Naive thymus-derived CD8-positive, alpha-beta T cell (primary cell): ENCODE measurements around the gene NKAIN2. TPM values are rescaled to one million over a fixed set of nuclear protein-coding genes. Genes with fewer than 3 reads are reported as not detected.

ENCODE experiments used
- ATAC-seq, 2 donors: fragments of 150-1000 bp; cut with Tn5 transposase in 1 of 2; sonication (Bioruptor Pico), chemical (Tn5 transposase) in 1 of 2; 1 replicate in 1 of 2; 2 replicates in 1 of 2; pipeline ENCODE4 v1.10.0; 2021; ENCODE audit warnings: mild to moderate bottlenecking in 2 of 2, moderate library complexity in 2 of 2
- POLR2A ChIA-PET: fragments of 350-600 bp; sonication (Branson Sonifier 250); formaldehyde crosslinking; loops from one replicate; lab custom pipeline; 2021; ENCODE audit warnings: antibody characterized with exemption; lab: Charles Lee
- DNase-seq, 10 donors: peaks; one replicate each; pipeline versions ENCODE4 v3.0.0 to v3.0.0-alpha.2; 2020 to 2022
- H3K27ac Mint-ChIP-seq, 10 donors: one replicate each; pipeline ENCODE4 v1.8.0; 2020 to 2022; ENCODE audit warnings: mild to moderate bottlenecking in 10 of 10, mixed read lengths in 10 of 10, moderate library complexity in 4 of 10, inconsistent platforms in 1 of 10
- H3K27me3 Mint-ChIP-seq, 5 donors: one replicate each; pipeline ENCODE4 v1.8.0; 2021 to 2022; ENCODE audit warnings: mixed read lengths in 5 of 5
- H3K36me3 Mint-ChIP-seq, 3 donors: one replicate each; pipeline ENCODE4 v1.8.0; 2020 to 2022; ENCODE audit warnings: mixed read lengths in 3 of 3, mild to moderate bottlenecking in 2 of 3, inconsistent platforms in 1 of 3
- H3K4me1 Mint-ChIP-seq, 4 donors: one replicate each; pipeline ENCODE4 v1.8.0; 2021 to 2022; ENCODE audit warnings: mixed read lengths in 4 of 4
- H3K4me3 Mint-ChIP-seq, 10 donors: one replicate each; pipeline ENCODE4 v1.8.0; 2020 to 2022; ENCODE audit warnings: mild to moderate bottlenecking in 10 of 10, mixed read lengths in 10 of 10, moderate library complexity in 6 of 10, inconsistent platforms in 1 of 10
- H3K9me3 Mint-ChIP-seq, 9 donors: one replicate each; pipeline ENCODE4 v1.8.0; 2020 to 2022; ENCODE audit warnings: mixed read lengths in 9 of 9, mild to moderate bottlenecking in 3 of 9, inconsistent platforms in 1 of 9, moderate library complexity in 1 of 9
- polyA plus RNA-seq, 3 donors: library from polyadenylated mRNA; unstranded; fragments of 300-500 nt; fragmentation: Illumina TruSeq; gene quantifications; one replicate each; pipeline ENCODE4 v1.2.3, GENCODE V29; 2021
- total RNA-seq, 8 experiments: library from RNA in 2 of 8; stranded (reverse) in 2 of 8; gene quantifications; one replicate each; pipeline ENCODE4 v1.2.3 and lab custom pipeline; 2021 to 2026

Gene NKAIN2
- total and polyA plus RNA-seq, 5 experiments from 2014 or later: not detected

DNA sequence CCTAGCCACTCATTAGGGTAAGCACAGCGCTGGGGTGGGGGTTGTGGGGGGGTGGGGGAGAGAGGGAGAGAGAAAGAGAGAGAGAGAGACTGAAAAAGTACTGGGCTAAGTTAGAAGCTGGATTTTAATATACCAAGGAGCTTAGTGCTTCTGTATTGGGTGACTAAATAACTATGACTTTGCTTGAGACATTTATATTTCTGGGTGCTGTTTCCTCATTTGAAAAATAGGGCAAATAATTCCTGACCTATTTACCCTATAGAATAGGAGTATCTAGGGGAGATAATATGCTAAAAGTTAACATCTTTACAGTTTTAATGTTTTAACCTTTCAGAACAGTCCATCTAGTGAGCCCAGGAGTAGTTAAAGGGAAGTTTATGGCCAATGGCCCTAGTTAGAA lies 7.7 kb downstream of the NKAIN2 start:
- no peak for DNase-seq
- peaks cover 0 to 4% (median 0%) of the 10 kb centered on the region in 9 donors for H3K9me3 Mint-ChIP-seq
- peaks cover 3 to 18% (median 9%) of the 10 kb centered on the region in 5 donors for H3K27me3 Mint-ChIP-seq
- POLR2A ChIA-PET: no interaction called here
- H3K27ac Mint-ChIP-seq: no peak overlapping the region
- H3K36me3 Mint-ChIP-seq: no peaks in the 10 kb centered on the region
- no peak for ATAC-seq
- H3K4me1 Mint-ChIP-seq: no peaks in the 10 kb centered on the region
- H3K4me3 Mint-ChIP-seq: no peak overlapping the region

- DNase-seq (no peak), ATAC-seq (no peak)
- POLR2A ChIA-PET: no interaction called here
- peaks cover 3 to 18% (median 9%) of the 10 kb centered on the region in 5 donors for H3K27me3 Mint-ChIP-seq
- H3K27ac Mint-ChIP-seq: no peak overlapping the region
- H3K4me3 Mint-ChIP-seq: no peak overlapping the region
- peaks cover 0 to 12% (median 0%) of the 10 kb centered on the region in 9 donors for H3K9me3 Mint-ChIP-seq
- H3K36me3 Mint-ChIP-seq: no peaks in the 10 kb centered on the region
- no peaks in the 10 kb centered on the region for H3K4me1 Mint-ChIP-seq
Measured at GRCh38 chr6:123812621-123813020, 9.0 kb downstream of the NKAIN2 start.

DNA sequence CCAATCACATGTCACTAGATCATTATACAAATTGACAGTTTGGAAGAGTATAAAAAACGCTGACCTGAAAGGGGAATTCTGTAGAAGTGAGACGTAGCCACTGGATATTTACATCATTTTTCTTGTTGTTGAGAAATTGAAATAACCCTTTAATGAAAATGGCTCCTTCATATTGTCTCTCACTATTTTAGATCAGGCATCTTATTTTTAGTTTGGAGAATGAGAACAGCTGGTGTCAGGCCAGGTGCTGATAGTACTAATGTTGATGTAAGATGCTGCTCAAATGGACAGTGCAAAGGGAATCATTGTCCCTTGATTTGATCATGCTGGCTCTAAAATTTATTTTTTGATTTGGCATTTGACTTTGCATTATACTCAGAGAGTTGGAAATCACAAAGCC lies 17.4 kb downstream of the NKAIN2 start:
- POLR2A ChIA-PET: no interaction called here
- no peaks in the 10 kb centered on the region for H3K4me1 Mint-ChIP-seq
- peaks cover 0 to 12% (median 2%) of the 10 kb centered on the region in 9 donors for H3K9me3 Mint-ChIP-seq
- peaks cover 0 to 12% (median 0%) of the 10 kb centered on the region in 5 donors for H3K27me3 Mint-ChIP-seq
- DNase-seq (no peak), ATAC-seq (no peak)
- H3K36me3 Mint-ChIP-seq: no peaks in the 10 kb centered on the region
- H3K4me3 Mint-ChIP-seq: no peak overlapping the region
- H3K27ac Mint-ChIP-seq: no peak overlapping the region

GRCh38 chr6:123829302-123829953 lies 25.8 kb downstream of the NKAIN2 start:
- H3K27me3 Mint-ChIP-seq: no peaks in the 10 kb centered on the region
- DNase-seq: no peak
- H3K27ac Mint-ChIP-seq: no peak overlapping the region
- H3K4me1 Mint-ChIP-seq: no peaks in the 10 kb centered on the region
- H3K4me3 Mint-ChIP-seq: no peak overlapping the region
- H3K9me3 Mint-ChIP-seq: peaks cover 0 to 5% (median 0%) of the 10 kb centered on the region in 9 donors
- no peak for ATAC-seq
- POLR2A ChIA-PET: no interaction called here
- H3K36me3 Mint-ChIP-seq: no peaks in the 10 kb centered on the region

DNA sequence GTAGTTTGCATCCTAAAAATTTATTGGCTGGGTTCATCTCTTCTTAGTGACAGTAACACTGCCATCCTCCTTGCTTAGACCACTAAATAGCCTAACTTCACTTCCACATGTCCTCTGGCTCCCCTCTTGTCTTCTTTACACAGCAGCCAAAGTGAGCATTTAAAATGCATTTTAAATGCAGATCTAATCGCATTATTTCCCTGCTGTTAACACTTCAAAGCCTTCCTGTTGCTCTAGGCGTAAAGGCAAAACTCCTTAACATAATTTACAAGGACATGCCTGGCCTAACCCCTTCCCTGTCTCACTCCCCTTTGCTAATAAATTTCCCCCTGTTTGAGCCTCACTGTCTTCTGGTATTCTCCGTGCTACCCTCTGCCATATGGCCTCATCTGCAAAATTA lies 26.5 kb downstream of the NKAIN2 start:
- DNase-seq (no peak), ATAC-seq (no peak)
- Mint-ChIP-seq H3K4me1 (no peaks in the 10 kb centered on the region), H3K27me3 (no peaks in the 10 kb centered on the region), H3K4me3 (no peak overlapping the region), H3K36me3 (no peaks in the 10 kb centered on the region), H3K27ac (no peak overlapping the region), H3K9me3 (peaks cover 0 to 10% (median 0%) of the 10 kb centered on the region in 9 donors)
- POLR2A ChIA-PET: no interaction called here

DNA sequence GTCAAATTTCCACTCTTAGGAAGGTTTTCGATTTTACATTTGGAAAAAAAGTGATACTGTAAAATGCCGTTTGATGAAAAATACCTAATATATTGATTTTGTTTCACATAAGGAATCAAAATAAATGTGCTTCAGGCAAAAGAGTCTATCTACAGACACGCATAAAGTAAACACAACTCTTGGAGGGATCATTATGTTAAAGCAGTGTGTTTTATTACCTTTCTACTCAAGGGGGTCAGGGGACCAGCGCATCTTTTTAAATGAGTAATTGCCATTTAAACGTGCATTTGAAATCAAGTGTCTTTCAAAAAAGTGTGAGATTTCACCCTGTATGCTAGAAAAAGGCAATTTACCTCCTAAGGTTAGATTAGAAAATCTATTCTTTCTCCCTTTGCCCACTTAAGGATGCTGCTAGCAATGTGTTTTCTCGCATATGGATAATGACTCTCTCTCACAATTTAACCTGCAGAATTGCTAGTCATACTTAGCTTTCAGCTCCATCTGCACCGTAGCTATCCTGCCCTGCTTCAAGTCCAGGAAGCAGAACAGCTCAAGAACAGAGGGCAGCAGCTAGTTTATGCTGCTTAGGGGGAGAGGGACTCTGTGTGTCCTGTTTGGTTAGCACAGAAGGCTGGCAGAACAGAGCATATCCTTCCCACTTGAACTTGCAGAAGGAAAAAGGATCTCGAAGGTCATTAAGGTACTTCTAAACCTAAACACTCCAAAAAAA lies 35.0 kb downstream of the NKAIN2 start:
- POLR2A ChIA-PET: no interaction called here
- no peaks in the 10 kb centered on the region for H3K4me1 Mint-ChIP-seq
- DNase-seq: no peak
- H3K4me3 Mint-ChIP-seq: no peak overlapping the region
- no peak for ATAC-seq
- peaks cover 0 to 9% (median 2%) of the 10 kb centered on the region in 5 donors for H3K27me3 Mint-ChIP-seq
- no peak overlapping the region for H3K27ac Mint-ChIP-seq
- no peaks in the 10 kb centered on the region for H3K36me3 Mint-ChIP-seq
- peaks cover 0 to 12% (median 0%) of the 10 kb centered on the region in 9 donors for H3K9me3 Mint-ChIP-seq

DNA sequence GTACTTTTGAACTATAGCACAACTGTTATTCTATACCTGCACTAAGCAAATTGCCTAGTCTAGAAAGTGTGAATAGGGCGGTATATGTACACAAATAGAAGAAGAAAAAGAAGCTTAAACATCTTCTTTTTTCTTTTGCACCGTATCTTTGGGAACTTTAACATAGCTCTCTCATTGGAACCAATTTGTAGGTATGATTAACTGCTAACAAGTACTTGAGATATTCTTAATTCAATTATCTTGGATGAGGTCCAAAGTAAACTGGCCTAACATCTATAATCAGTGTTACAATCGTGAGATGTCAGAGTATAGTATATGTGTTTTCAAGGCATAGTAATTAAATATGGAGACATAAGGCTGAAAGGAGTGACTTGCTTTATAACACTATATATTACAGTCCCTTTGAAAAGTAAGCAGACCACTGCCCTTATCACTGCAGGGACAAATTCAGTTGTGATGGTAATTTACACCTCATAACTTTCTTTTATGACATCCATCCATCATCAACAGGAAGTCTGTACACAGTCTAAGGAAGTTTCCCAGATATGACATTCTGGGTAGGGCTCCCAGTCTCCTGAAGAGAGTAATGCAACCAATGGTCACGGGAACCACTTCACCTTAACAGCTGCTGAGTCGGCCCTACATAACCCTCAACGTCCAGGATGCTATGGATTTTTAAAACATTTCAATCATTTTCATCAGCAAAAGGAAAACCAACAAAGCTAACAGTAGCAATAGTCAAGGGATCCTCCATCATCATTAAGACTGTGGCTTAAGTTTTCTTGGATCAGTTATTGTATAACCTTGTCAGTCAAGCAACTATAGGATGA lies 37.6 kb downstream of the NKAIN2 start:
- Mint-ChIP-seq H3K36me3 (no peaks in the 10 kb centered on the region), H3K4me3 (no peak overlapping the region), H3K27me3 (peaks cover 0 to 10% (median 2%) of the 10 kb centered on the region in 5 donors), H3K27ac (no peak overlapping the region), H3K9me3 (peaks cover 0 to 9% (median 0%) of the 10 kb centered on the region in 9 donors), H3K4me1 (no peaks in the 10 kb centered on the region)
- ATAC-seq (no peak), DNase-seq (no peak)
- POLR2A ChIA-PET: no interaction called here

GRCh38 chr6:123844011-123844410 lies 40.3 kb downstream of the NKAIN2 start:
- no peak overlapping the region for H3K27ac Mint-ChIP-seq
- ATAC-seq (no peak), DNase-seq (no peak)
- H3K36me3 Mint-ChIP-seq: no peaks in the 10 kb centered on the region
- peaks cover 0 to 10% (median 0%) of the 10 kb centered on the region in 5 donors for H3K27me3 Mint-ChIP-seq
- peaks cover 0 to 5% (median 0%) of the 10 kb centered on the region in 9 donors for H3K9me3 Mint-ChIP-seq
- no peak overlapping the region for H3K4me3 Mint-ChIP-seq
- POLR2A ChIA-PET: no interaction called here
- H3K4me1 Mint-ChIP-seq: no peaks in the 10 kb centered on the region

DNA sequence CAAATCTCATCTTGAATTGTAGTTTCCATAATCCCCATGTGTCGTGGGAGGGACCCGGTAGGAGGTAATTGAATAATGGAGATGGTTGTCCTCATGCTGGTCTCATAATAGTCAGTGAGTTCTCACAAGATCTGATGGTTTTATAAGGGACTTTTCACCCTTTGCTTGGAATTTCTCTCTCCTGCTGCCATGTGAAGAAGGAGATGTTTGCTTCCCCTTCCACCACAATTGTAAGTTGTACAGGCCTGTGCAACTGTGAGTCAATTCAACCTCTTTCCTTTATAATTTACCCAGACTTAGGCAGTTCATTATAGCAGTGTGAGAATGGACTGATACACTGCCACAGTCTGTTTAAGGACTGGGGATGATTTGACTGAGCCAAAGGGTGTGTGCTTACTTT lies 44.7 kb downstream of the NKAIN2 start:
- POLR2A ChIA-PET: no interaction called here
- Mint-ChIP-seq H3K36me3 (no peaks in the 10 kb centered on the region), H3K27ac (no peak overlapping the region), H3K4me3 (no peak overlapping the region), H3K27me3 (peaks cover 0 to 4% (median 0%) of the 10 kb centered on the region in 5 donors), H3K9me3 (peaks cover 0 to 14% (median 0%) of the 10 kb centered on the region in 9 donors), H3K4me1 (no peaks in the 10 kb centered on the region)
- ATAC-seq (no peak), DNase-seq (no peak)

- no peak for ATAC-seq
Measured at GRCh38 chr6:123849406-123849805, 45.7 kb downstream of the NKAIN2 start.

DNA sequence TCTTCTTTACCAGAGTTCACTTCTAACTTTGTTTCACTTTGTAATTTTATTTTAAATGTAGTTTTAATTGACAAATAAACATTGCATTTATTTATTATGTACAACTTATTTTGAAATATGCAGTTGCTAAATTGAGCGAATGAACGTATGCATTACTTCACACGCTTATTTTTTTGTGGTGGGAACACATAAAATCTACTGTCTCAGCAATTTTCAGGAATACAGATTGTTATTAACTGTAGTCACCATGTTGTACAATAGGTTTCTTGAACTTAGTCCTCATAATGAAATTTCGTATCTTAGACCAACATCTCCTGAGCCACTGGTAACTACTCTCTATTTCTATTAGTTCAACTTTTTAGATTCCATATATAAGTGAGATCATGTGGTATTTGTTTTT lies 46.9 kb downstream of the NKAIN2 start:
- Mint-ChIP-seq H3K36me3 (no peaks in the 10 kb centered on the region), H3K4me1 (no peaks in the 10 kb centered on the region), H3K27ac (no peak overlapping the region), H3K4me3 (no peak overlapping the region), H3K27me3 (no peaks in the 10 kb centered on the region), H3K9me3 (peaks cover 0 to 8% (median 0%) of the 10 kb centered on the region in 9 donors)
- DNase-seq (no peak), ATAC-seq (no peak)
- POLR2A ChIA-PET: no interaction called here

More at GRCh38 chr6:123849406-123849805, 45.7 kb downstream of the NKAIN2 start:
- POLR2A ChIA-PET: no interaction called here
- Mint-ChIP-seq H3K4me1 (no peaks in the 10 kb centered on the region), H3K27me3 (no peaks in the 10 kb centered on the region), H3K27ac (peak overlapping the region in 1 of 10 donors; percentile 85), H3K36me3 (no peaks in the 10 kb centered on the region), H3K9me3 (peaks cover 0 to 8% (median 0%) of the 10 kb centered on the region in 9 donors), H3K4me3 (no peak overlapping the region)
- DNase-seq: no peak

DNA sequence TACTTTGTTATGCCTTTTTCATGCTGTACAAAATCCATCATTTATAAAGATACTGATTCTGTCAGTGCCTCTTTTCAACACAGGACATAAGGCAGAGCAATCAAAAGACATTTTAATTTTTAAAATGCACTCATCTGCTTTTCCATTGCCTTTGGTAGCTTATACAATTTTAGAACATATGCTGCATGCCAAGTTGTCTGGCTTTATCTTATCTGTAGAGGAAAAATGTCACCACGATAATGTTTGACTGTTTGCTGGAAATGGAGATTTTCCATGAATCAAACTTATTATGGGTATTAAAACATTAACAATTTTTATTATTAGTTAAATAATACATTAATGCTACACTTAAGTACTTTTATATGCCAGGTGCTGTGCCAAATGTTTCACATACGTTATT lies 50.5 kb downstream of the NKAIN2 start:
- H3K27me3 Mint-ChIP-seq: no peaks in the 10 kb centered on the region
- H3K4me3 Mint-ChIP-seq: no peak overlapping the region
- POLR2A ChIA-PET: no interaction called here
- H3K36me3 Mint-ChIP-seq: no peaks in the 10 kb centered on the region
- H3K4me1 Mint-ChIP-seq: no peaks in the 10 kb centered on the region
- DNase-seq (no peak), ATAC-seq (no peak)
- no peak overlapping the region for H3K27ac Mint-ChIP-seq
- peaks cover 0 to 8% (median 0%) of the 10 kb centered on the region in 9 donors for H3K9me3 Mint-ChIP-seq

- Mint-ChIP-seq H3K4me1 (no peaks in the 10 kb centered on the region), H3K27ac (no peak overlapping the region), H3K4me3 (no peak overlapping the region), H3K27me3 (no peaks in the 10 kb centered on the region), H3K36me3 (no peaks in the 10 kb centered on the region), H3K9me3 (peaks cover 0 to 8% (median 0%) of the 10 kb centered on the region in 9 donors)
- no peak for DNase-seq
- no peak for ATAC-seq
- POLR2A ChIA-PET: no interaction called here
Measured at GRCh38 chr6:123855506-123855905, 51.8 kb downstream of the NKAIN2 start.
